Stimulated activated CD8-positive, alpha-beta memory T cell treated with anti-CD3 and anti-CD28 coated beads, Interleukin-4, amount 100 ng/mL, for 24 hours (primary cell): Measurements from ENCODE around the gene UNG.

ENCODE experiments used
- DNase-seq: peaks from one replicate; pipeline ENCODE4 v3.0.0-alpha.2; 2020; ENCODE audit warnings: low read depth

UNG gene

GRCh38 chr12:109089683-109090082, 7.7 kb upstream of the UNG start:
- no peak for DNase-seq

DNA sequence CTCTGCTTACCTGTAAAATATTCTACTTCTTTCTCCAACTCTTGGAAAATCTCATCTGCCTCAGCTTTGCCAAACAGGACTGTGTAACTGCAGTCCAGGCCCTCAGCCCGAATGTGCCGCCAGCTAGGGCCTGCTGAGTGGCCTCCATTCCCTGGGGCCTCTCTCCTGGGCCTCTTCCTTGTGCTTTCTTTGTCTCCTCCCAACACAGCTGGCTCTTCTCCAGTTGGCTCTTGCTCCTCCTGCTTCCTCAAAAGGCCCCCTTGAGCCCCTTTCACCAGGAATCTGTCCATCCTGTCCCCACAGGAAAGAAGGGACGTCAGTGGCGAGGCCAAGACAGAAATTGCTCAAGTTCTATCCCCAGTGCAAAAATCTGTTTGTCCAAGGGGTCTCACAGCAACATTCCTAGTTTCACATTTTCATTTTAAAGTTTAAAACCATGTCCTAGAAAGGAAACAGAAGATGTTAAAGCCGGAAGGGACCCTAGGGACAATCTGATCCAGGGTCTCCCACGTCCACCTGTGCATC, 4.8 kb upstream of the UNG start:
- DNase-seq, result no peak

GRCh38 chr12:109093022-109093918, 4.1 kb upstream of the UNG start, which contains the start of gene ALKBH2:
Gene ALKBH2 (minus strand): TSS chr12:109093472. CDS start chr12:109092786, 686 bp downstream.
- DNase-seq, result peak; percentile 91

DNA sequence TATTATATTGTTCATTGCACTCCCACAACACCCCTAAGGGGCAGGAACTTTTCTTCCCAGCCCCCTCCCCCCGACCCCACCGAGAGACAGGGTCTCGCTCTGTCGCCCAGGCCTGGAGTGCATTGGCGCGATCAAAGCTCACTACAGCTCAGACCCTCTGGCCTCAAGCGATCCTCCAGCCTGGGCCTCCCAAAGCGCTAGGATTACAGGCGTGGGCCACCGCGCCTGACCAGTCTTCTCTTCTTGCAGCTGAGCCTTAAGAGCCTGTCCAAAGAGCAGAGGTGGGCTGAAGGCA, 310 bp upstream of the UNG start:
- DNase-seq, result no peak

- DNase-seq, result no peak
These were observed 797 bp downstream of the UNG start for GRCh38 chr12:109098183-109098604.

DNA sequence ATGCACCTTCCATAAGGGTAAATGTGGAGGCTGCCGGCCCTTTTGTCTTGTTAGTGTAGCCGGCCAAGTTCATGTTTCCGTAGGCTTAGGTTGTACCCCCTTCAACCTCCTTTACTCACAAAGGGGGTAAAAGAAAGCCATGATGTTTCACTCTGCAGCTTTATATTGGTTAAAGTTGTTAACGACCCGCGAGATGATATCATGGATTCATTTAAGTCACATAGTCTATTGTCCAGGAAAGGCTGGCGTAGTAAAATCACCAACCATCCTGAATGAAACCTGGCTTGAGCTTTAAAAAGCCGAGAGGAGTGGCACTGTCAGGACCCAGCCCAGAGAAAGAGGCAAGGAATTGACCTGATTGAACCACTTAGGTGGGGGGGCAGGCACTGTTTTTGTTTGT, 1.3 kb downstream of the UNG start:
- no peak for DNase-seq

DNA sequence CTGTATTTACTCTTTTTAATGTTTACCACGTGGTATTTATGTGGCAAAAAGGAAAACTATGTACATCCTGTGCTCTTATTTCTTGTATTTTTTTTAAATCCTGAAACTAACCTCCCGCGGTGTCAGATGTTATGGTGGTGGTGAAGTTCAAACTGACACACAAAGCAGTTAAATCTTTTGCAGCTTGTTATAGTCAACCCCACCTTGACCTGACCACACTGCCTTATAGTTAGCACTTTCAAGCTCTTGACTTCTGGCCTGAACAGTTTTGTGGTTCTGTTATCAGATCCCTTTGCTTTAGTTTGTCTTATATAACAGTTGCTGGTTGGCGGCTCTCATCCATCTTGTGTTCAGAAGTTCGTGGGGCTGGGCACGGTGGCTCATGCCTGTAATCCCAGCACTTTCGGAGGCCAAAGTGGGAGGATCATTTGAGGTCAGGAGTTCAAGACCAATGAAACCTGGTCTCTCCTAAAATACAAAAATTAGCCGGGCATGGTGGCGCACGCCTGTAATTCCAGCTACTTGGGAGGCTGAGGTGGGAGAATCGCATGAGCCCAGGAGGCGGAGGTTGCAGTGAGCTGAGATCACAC, 2.1 kb downstream of the UNG start:
- no peak for DNase-seq

DNA sequence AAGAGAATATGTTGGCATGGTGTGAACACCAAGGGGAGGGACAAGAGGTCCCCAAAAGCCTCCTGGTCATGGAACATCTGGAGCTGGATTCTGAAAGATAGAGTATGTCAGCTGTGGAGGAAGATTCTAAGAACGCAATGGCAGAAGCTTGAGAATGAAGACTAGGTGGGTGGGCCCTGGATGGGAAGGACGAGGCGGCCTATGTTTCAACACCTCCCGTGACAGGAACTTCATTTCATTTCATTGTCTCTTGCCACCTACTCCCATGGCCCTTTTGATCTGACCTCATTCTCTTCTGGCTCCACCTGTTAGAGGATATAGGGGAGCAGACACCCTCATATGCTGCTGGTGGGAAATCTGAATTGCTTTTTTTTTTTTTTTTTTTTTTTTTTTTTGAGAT, 3.3 kb downstream of the UNG start:
- no peak for DNase-seq

DNA sequence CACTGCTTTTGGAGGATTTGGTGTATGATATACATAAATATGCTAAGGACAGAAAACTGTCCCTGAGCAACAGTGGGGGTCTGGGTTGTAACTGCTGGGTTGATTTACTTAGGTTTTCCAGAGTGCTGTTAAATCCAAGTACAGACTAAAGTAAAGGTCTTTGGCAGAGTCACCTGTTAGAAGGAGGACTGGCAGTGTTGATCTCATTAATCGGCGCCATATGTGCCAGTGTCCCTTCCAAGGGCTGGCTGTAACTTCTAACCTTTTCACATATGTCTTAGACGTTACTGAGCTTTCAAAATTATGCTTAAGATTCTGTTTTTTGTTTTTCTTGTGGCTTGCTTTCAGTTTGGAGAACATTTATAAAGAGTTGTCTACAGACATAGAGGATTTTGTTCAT, 5.1 kb downstream of the UNG start:
- DNase-seq, result no peak

- DNase-seq, result no peak
These were observed 7.8 kb downstream of the UNG start for GRCh38 chr12:109105176-109105575.

DNA sequence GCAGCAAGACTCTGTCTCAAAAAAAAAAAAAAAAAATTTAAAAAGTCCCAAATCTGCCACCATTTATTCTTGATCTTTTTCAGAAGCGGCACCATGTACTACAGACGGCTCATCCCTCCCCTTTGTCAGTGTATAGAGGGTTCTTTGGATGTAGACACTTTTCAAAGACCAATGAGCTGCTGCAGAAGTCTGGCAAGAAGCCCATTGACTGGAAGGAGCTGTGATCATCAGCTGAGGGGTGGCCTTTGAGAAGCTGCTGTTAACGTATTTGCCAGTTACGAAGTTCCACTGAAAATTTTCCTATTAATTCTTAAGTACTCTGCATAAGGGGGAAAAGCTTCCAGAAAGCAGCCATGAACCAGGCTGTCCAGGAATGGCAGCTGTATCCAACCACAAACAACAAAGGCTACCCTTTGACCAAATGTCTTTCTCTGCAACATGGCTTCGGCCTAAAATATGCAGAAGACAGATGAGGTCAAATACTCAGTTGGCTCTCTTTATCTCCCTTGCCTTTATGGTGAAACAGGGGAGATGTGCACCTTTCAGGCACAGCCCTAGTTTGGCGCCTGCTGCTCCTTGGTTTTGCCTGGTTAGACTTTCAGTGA, 12.5 kb downstream of the UNG start:
- no peak for DNase-seq

DNA sequence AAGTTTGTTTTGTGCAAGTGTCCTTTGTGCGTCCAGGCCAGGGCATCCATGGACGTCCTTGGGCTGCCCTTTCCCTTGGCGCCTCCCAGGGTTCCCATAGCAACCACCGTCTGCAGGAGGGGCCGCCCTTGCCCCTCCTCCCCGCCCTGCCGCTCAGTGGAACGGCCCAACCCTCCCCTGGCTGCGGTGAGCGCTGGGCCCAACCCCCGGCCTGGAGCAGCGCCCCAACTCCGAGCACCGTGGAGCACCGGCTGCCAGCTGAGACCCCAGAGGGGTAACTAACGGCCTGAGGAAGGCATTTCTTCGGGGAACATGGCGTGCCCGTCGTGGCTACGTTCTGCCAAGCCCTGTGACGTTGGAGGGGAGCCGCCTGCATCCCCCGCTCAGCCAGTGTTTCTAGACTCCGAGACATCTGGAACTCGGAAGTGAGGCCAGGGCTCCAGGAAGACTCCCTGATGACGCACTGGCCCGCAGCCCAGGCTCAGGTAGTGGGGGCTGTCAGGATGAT, 13.6 kb downstream of the UNG start:
- DNase-seq, result peak; percentile 27

GRCh38 chr12:109112720-109113465, 15.5 kb downstream of the UNG start:
- DNase-seq, result no peak

DNA sequence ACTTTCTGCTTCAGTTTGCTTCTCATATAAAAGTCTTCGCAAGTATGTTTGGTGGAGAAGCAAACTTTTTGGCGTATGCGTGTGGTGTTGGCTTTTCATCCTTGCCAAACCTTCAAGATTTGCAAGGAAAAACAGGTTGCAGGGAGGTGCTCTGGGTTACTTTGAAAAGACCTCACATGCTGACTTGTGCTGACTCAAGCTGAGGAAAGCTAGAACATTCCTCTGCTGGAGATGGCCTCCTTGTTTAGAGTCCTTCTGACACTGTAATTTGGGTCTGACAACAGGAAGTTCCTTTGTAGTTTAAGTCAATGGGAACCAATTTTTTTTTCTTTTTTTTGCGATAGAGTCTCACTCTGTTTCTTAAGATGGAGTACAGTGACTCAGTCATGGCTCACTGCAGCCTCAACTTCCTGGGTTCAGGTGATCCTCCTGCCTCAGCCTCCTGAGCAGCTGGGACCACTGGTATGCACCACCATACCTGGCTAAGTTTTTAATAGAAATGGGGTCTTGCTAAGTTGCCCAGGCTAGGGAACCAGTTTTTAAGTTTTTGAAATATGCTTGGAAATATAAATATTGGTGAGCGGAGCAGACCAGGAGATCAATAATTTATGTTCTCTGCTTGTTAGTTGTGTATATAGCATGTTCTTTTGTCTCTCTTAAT, 16.4 kb downstream of the UNG start:
- DNase-seq, result no peak

DNA sequence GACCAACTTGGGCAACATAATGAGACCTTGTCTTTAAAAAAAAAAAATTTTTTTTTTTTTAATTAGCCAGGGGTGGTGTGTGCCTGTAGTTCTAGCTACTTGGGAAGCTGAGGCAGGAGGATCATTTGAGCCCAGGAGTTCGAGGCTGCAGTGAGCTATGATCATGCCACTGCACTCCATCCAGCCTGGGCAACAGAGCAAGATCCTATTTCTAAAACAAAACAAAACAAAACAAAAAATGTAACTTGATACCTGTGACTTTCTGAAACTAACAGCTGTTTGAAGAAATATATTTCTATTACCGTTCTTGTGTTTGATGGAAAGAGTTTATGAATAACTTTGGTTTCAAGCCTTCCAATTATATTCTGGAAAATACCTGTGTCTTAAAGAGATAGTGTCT, 17.2 kb downstream of the UNG start:
- DNase-seq, result no peak

DNA sequence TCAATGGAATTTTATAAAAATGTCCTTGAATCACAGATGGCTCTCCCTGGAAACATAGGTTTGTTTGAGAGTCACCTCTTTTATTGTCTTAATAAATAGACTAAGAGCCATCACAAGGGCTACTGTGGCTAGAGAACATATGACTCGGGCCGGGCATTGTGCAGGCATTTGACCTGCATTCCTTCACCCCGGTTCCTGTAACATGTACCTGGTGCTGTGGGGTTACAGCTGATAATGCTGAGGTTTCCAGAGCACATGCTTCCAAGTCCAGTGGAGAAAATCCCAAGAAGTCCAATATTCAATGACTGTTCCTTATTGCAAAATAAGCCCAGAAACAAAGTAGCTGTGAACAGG, 18.0 kb downstream of the UNG start:
- DNase-seq, result no peak

GRCh38 chr12:109115758-109116610, 18.6 kb downstream of the UNG start, which contains the start of gene ACACB:
Gene ACACB (plus strand): TSS chr12:109116587. CDS start chr12:109139406, 22,819 bp downstream.
- DNase-seq, result no peak

- no peak for DNase-seq
These were observed 19.2 kb downstream of the UNG start for GRCh38 chr12:109116611-109116949.

DNA sequence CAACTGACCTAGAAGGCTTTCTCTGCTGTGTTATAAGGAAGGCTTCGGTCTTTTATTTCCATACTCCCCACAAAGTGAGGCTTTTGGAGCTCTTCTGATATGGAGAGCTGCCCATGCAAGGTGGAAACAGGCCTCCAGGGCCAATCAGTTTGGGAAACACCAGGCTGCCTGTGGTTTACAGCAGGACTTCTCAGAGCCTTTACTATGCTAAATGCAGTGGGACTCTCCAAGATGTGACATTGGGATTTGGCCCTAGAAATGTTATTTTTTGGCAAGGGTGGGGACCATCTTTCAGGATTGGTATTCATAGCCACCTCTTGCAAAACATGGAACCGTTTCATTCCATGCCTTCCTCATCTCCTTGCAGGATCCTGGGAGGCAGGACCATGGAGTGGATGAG, 22.7 kb downstream of the UNG start:
- no peak for DNase-seq

DNA sequence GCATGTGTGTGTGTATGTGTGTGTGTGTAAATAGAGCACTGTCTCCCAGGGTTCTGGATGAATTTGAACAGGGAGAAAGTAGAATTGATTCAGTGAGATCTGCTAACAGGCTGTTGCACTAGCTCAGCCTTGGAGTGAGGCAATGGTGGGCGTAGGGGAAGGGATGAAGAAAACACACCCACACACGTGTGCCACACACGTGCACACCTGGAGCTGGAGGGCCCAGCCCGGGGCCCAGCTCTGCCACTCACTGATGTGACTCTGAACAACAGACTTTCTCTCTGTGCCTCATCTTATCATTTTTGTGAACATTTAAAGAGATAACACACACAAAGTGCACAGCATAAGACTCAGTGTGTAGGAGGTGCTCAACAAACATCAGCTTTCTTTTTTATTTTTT, 23.2 kb downstream of the UNG start:
- no peak for DNase-seq

- DNase-seq, result no peak
These were observed 24.0 kb downstream of the UNG start for GRCh38 chr12:109121346-109121880.
